Suppressor macrophage (primary cell): ENCODE results near the gene DNAH2.

Source experiments
- DNase-seq, 4 experiments: peaks; one replicate each; pipeline ENCODE4 v3.0.0-alpha.2; 2020 to 2022

The DNAH2 gene

GRCh38 chr17:7840441-7840840, 122.9 kb downstream of the DNAH2 start:
- peak in 3 of 4 experiments; percentile 18 to 43 (median 33) for DNase-seq

- DNase-seq: no peak
Measured at GRCh38 chr17:7840875-7841274, 123.3 kb downstream of the DNAH2 start.

- DNase-seq: peak; percentile 90 to 93 (median 92)
Measured at GRCh38 chr17:7841396-7841914, 123.9 kb downstream of the DNAH2 start.

GRCh38 chr17:7841915-7842379, 124.4 kb downstream of the DNAH2 start:
- DNase-seq: peak; percentile 92 to 95 (median 94)

- peak; percentile 96 to 99 (median 98) for DNase-seq
Measured at GRCh38 chr17:7842380-7843256, 125.1 kb downstream of the DNAH2 start.

GRCh38 chr17:7843257-7843535, 125.7 kb downstream of the DNAH2 start:
- no peak for DNase-seq

GRCh38 chr17:7843536-7844291, 126.2 kb downstream of the DNAH2 start:
- peak; percentile 95 to 97 (median 96) for DNase-seq

- peak; percentile 94 to 98 (median 96) for DNase-seq
Measured at GRCh38 chr17:7844292-7845154, 127.0 kb downstream of the DNAH2 start.

GRCh38 chr17:7845359-7846062, 128.0 kb downstream of the DNAH2 start:
- DNase-seq: no peak

GRCh38 chr17:7846063-7846735, 128.7 kb downstream of the DNAH2 start:
- DNase-seq: no peak

- no peak for DNase-seq
Measured at GRCh38 chr17:7846765-7847661, 129.5 kb downstream of the DNAH2 start.

- DNase-seq: no peak
Measured at GRCh38 chr17:7848131-7848579, 130.6 kb downstream of the DNAH2 start.

- DNase-seq: no peak
Measured at GRCh38 chr17:7848739-7849129, 131.2 kb downstream of the DNAH2 start.

- DNase-seq: no peak
Measured at GRCh38 chr17:7849130-7849750, 131.7 kb downstream of the DNAH2 start.

- no peak for DNase-seq
Measured at GRCh38 chr17:7849751-7850504, 132.4 kb downstream of the DNAH2 start.

- no peak for DNase-seq
Measured at GRCh38 chr17:7850701-7851437, 133.3 kb downstream of the DNAH2 start.

- DNase-seq: peak; percentile 91 to 95 (median 93)
Measured at GRCh38 chr17:7851438-7852261, 134.1 kb downstream of the DNAH2 start.
